ENCODE data around the gene EIF2B4. TPM values are rescaled to one million over a fixed set of nuclear protein-coding genes. Genes with fewer than 3 reads are reported as not detected.

Gene EIF2B4
- total and polyA plus RNA-seq, 9 of the 15 experiments (the other 6 are each of a cell fraction or from before 2014, with no cell fraction given), result 29.7 to 80.3 (median 58.9) TPM

DNA sequence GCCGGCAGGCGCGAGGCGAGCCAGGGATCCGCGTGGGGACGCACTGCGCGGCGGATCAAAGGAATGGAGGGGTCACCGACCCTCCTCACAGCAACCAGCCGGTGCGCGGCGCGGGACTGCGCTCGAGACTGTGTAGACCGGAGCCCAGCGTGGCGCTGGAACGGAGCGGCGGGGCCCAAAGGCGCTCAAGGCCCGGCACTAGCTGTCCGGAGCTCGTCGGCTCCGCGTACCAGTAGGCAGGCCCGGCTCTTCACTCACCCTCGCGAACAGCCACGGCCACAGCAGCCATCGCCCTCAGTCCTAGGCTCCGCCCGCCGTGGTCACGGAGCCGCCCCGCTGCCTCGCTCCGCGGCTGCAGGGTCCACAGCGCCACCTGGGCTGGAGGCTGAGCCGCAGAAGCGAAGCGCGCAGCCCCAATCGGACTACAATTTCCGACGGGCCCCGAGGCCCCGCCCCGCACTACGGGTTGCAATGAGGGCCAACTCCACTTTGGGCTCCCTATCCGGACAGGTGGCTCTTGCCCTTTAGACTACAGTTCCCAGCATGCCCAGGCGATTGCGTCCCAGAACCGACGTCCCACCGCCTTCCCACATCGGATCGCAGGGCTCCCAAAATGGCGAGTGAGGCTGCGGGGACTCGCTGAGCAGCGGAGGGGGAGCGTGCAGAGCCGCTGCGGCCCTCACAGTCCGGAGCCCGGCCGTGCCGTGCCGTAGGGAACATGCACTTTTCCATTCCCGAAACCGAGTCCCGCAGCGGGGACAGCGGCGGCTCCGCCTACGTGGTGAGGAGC, at the start of gene EIF2B4, which contains the start of gene SNX17 (continued):
- TF ChIP-seq, protein P1, sequence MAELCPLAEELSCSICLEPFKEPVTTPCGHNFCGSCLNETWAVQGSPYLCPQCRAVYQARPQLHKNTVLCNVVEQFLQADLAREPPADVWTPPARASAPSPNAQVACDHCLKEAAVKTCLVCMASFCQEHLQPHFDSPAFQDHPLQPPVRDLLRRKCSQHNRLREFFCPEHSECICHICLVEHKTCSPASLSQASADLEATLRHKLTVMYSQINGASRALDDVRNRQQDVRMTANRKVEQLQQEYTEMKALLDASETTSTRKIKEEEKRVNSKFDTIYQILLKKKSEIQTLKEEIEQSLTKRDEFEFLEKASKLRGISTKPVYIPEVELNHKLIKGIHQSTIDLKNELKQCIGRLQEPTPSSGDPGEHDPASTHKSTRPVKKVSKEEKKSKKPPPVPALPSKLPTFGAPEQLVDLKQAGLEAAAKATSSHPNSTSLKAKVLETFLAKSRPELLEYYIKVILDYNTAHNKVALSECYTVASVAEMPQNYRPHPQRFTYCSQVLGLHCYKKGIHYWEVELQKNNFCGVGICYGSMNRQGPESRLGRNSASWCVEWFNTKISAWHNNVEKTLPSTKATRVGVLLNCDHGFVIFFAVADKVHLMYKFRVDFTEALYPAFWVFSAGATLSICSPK (IDR thresholded peaks at IDR 0.05; ENCODE audit: borderline replicate concordance), result no peak
- TF ChIP-seq, protein P2, sequence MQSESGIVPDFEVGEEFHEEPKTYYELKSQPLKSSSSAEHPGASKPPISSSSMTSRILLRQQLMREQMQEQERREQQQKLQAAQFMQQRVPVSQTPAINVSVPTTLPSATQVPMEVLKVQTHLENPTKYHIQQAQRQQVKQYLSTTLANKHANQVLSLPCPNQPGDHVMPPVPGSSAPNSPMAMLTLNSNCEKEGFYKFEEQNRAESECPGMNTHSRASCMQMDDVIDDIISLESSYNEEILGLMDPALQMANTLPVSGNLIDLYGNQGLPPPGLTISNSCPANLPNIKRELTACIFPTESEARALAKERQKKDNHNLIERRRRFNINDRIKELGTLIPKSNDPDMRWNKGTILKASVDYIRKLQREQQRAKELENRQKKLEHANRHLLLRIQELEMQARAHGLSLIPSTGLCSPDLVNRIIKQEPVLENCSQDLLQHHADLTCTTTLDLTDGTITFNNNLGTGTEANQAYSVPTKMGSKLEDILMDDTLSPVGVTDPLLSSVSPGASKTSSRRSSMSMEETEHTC (IDR thresholded peaks at IDR 0.05), result peak; percentile 52; the same call in 1 of the 2 replicates
- TF ChIP-seq ZNF324 (CRISPR knock-in tag; IDR thresholded peaks at IDR 0.05) (no peak), SP2 (IDR thresholded peaks at IDR 0.05; ENCODE audit: extremely low read depth, low read depth, low read length, poor library complexity, severe bottlenecking) (peak; percentile 42), ZNF668 (CRISPR knock-in tag; IDR thresholded peaks at IDR 0.05) (no peak), PTTG1 (tag; IDR thresholded peaks at IDR 0.05; ENCODE audit: low read depth) (no peak), YY1 (IDR thresholded peaks at IDR 0.05; ENCODE audit: borderline replicate concordance in 1 of 3, control insufficient read depth in 1 of 3, extremely low read depth in 1 of 3, insufficient read depth in 3 of 3, insufficient read length in 1 of 3, insufficient replicate concordance in 2 of 3, low read depth in 1 of 3, low read length in 2 of 3) (peak; percentile 75 to 93 (median 77)), MAFG (tag; conservative IDR thresholded peaks at IDR 0.05) (no peak), RBFOX2 (IDR thresholded peaks at IDR 0.05; ENCODE audit: low read depth, low read length) (peak; percentile 99), RBBP5 (IDR thresholded peaks at IDR 0.05; ENCODE audit: borderline replicate concordance, insufficient read depth, low read length, poor library complexity, severe bottlenecking) (peak; percentile 85), CSDE1 (IDR thresholded peaks at IDR 0.05) (no peak), KAT2B (IDR thresholded peaks at IDR 0.05; ENCODE audit: low read depth, low read length) (peak; percentile 56)
- TF ChIP-seq, protein P3, sequence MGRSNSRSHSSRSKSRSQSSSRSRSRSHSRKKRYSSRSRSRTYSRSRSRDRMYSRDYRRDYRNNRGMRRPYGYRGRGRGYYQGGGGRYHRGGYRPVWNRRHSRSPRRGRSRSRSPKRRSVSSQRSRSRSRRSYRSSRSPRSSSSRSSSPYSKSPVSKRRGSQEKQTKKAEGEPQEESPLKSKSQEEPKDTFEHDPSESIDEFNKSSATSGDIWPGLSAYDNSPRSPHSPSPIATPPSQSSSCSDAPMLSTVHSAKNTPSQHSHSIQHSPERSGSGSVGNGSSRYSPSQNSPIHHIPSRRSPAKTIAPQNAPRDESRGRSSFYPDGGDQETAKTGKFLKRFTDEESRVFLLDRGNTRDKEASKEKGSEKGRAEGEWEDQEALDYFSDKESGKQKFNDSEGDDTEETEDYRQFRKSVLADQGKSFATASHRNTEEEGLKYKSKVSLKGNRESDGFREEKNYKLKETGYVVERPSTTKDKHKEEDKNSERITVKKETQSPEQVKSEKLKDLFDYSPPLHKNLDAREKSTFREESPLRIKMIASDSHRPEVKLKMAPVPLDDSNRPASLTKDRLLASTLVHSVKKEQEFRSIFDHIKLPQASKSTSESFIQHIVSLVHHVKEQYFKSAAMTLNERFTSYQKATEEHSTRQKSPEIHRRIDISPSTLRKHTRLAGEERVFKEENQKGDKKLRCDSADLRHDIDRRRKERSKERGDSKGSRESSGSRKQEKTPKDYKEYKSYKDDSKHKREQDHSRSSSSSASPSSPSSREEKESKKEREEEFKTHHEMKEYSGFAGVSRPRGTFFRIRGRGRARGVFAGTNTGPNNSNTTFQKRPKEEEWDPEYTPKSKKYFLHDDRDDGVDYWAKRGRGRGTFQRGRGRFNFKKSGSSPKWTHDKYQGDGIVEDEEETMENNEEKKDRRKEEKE (IDR thresholded peaks at IDR 0.05; ENCODE audit: borderline replicate concordance in 1 of 2, control insufficient read depth in 1 of 2, low read depth in 2 of 2, low read length in 1 of 2), result peak in 1 of 2 experiments; percentile 89; a peak in 2 of 4 replicates
- TF ChIP-seq, protein P4, sequence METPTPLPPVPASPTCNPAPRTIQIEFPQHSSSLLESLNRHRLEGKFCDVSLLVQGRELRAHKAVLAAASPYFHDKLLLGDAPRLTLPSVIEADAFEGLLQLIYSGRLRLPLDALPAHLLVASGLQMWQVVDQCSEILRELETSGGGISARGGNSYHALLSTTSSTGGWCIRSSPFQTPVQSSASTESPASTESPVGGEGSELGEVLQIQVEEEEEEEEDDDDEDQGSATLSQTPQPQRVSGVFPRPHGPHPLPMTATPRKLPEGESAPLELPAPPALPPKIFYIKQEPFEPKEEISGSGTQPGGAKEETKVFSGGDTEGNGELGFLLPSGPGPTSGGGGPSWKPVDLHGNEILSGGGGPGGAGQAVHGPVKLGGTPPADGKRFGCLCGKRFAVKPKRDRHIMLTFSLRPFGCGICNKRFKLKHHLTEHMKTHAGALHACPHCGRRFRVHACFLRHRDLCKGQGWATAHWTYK (CRISPR knock-in tag; IDR thresholded peaks at IDR 0.05), result no peak
- TF ChIP-seq, protein P5, sequence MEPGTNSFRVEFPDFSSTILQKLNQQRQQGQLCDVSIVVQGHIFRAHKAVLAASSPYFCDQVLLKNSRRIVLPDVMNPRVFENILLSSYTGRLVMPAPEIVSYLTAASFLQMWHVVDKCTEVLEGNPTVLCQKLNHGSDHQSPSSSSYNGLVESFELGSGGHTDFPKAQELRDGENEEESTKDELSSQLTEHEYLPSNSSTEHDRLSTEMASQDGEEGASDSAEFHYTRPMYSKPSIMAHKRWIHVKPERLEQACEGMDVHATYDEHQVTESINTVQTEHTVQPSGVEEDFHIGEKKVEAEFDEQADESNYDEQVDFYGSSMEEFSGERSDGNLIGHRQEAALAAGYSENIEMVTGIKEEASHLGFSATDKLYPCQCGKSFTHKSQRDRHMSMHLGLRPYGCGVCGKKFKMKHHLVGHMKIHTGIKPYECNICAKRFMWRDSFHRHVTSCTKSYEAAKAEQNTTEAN (CRISPR knock-in tag; IDR thresholded peaks at IDR 0.05), result no peak; the same call in 1 of the 2 replicates

Data from K562 (cell line).